HUDEP-2 (cell line): Measurements from ENCODE around the gene ZBTB7C.
A peak's percentile ranks its signal among the peaks of the same experiment; 100 is the strongest.

Experiments
- DNase-seq, 76 experiments: peaks; one replicate each; lab custom pipeline; 2025; ENCODE audit not compliant: unreplicated experiment in 76 of 76; lab: John Stamatoyannopoulos, UW

ZBTB7C gene

GRCh38 chr18:48176909-48177308 is 232.3 kb downstream of the ZBTB7C start:
- no peak for DNase-seq

DNA sequence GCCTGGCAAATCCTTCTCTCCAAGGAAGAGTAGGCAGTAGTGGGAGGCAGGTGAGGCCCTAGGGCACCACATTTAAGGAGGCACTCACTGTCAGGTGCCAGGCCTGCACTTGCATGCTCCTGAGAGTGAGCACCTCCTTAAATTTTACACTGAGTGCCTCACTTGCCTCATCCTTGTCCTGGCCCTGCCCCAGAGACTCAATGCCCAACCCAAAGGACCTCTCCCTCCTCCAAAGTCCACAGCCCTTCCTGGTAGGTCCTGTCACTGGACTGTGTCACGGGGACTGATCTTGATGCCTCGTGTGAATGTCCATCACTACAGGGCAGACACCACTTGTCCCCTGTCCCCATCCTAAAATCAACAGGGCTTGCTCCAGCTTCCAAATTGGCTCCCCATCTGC is 235.6 kb downstream of the ZBTB7C start:
- no peak for DNase-seq

DNA sequence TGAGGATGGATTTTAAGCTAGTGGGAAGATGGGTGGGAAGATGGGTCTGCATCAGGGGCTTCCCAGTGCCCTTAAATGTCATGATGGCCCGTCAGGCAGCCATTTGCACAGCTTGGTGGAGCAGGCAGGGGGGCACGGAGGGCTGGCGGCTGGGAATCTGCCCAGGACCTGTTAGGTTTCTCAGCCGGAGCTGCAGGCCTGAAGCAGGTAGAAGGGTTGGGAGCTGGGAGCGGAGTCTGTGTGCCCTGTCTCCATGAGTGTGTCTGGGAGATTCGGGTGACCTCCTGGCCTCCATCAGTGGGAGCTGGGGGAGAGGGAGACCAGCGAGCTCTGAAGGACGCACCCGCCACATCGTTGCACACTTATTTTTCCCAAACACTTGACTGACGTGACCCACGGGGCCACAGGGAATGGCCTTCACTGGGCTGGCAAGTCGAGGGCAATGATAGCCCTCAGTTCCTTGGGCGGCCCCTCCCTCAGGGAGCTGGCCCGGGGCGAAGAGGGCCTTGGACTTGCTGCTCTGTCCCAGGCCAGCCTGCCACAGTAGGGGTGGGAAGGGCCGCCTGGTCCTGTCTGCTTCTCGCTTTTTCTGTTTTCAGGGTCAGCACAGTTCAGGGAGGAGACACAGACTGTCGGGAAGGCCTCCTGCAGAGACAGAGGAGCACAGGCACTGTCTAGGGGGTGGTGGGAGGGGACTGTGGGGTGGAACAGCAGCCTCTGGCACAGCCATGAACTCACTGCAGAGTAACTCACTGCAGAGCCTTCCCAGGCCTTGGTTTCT is 236.8 kb downstream of the ZBTB7C start:
- no peak for DNase-seq

GRCh38 chr18:48171490-48172188 is 237.5 kb downstream of the ZBTB7C start:
- no peak for DNase-seq

- DNase-seq: no peak
These were observed 238.5 kb downstream of the ZBTB7C start for GRCh38 chr18:48170651-48171050.

DNA sequence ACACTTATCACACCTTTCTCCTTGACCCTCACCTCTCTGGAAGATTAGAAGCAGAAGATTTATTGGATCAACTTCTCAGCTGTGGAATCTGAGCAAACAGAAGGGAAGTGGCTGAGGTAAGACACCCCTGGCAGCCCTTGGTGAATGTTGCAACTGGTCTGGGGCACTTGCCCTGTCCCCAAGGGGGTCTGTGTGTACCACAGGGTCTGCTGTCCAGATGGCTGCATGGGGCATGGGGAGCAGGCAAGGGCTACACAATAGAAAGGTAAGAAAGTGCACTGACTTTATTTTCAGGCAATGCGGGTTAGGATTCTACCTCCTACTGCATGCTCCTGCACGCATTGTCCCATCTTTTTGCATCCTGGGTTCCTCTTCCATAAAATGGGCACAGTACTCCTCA is 240.3 kb downstream of the ZBTB7C start:
- DNase-seq: no peak

DNA sequence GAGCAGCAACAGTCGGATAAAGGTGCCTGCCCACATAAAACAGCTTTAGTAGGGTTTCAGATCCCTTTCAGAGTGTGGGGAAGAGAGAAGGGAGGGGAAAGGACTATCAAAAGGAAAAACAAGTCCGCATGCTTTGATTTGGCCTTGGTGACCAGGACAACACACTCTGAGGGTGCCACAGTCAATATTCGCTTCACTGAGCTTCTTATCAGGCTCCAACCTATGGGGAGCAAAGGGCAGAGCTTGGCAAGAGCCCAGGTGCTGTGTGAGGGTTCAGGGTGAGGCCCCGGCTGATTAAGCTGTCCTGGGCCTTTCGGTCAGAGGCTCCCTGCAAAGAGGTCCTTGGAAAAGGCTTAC is 241.3 kb downstream of the ZBTB7C start:
- peak in 40 of 76 experiments; percentile 2 to 66 (median 28) for DNase-seq

- DNase-seq: no peak
These were observed 242.8 kb downstream of the ZBTB7C start for GRCh38 chr18:48166336-48166875.

DNA sequence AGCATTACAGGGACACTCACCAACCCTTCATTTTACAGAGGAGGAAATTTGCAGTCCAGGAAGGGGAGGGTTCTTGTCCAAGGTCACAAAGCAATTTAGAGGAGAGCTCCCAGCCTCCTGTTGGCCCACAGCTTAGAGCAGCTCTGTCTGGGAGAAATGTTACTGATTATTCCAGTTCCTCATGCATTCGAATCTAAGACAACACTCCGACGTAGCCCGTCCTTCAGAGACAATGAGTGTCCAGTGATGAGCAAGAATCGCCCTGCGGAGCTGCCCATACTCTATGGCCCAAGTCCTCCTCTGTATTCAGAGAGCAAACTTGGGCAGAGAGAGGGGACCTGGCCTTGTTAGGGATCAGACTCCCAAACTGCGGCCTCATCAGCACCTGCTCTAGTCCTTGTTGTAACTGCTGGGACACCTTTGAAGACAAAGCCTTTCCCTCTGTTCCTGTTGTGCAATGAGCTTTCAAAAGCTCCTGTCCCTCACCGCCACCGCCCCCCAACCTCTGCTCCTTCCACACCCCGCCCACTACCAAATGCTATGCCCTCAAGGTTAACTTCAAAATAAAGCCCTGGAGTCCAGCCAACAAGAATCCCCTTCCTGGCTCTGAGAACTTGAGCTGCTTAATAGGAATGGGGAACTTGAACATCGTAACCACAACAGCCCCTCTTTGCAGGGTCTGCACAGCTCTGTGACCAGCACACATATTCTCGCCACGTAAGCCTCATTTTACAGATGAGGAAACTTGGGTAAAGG is 243.9 kb downstream of the ZBTB7C start:
- no peak for DNase-seq

DNA sequence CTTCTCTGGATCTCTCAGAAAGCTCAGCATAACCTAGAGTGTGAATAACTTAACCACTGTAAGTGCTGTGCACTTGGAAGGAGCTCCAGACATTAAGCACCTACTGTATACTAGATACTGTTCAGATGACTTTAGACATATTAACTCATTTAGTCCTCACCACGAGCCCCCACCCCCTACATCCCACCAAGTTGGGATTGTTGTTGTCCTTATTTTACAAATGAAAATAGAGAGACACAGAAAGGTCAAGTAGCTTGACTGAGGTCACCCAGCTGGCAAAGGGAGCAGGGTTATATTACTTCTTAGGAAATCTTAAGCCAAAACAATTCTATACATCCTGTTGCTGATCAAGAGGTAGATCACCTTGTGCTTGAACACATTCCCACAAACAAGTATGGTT is 244.5 kb downstream of the ZBTB7C start:
- DNase-seq: no peak

- no peak for DNase-seq
These were observed 245.1 kb downstream of the ZBTB7C start for GRCh38 chr18:48164116-48164515.

GRCh38 chr18:48163738-48164115 is 245.5 kb downstream of the ZBTB7C start:
- DNase-seq: no peak

- DNase-seq: no peak
These were observed 246.0 kb downstream of the ZBTB7C start for GRCh38 chr18:48162956-48163737.

GRCh38 chr18:48161911-48162698 is 247.1 kb downstream of the ZBTB7C start:
- peak in 31 of 76 experiments; percentile 10 to 78 (median 49) for DNase-seq

- peak in 60 of 76 experiments; percentile 1 to 78 (median 45) for DNase-seq
These were observed 247.8 kb downstream of the ZBTB7C start for GRCh38 chr18:48161191-48161910.

DNA sequence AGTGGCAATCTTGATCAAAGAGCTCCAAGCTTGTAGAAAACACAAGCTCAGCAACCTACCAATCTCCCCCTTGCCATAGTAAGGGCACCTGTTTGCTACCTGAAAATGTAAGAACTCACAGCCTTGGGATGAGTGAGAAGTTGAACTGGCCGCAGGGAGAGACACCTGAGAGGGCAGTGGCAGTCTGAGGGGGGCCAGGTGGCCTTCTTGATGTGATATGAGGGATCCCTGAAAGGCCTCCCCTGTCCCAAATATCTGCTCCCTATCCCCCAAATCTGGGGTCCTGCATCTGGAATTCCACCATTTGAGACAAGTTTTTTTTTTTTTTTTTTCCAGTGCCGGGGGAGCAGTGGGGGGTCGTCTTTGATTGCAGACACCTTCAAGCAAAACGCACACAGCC is 248.6 kb downstream of the ZBTB7C start:
- no peak for DNase-seq

- DNase-seq: no peak
These were observed 249.4 kb downstream of the ZBTB7C start for GRCh38 chr18:48159816-48160215.

DNA sequence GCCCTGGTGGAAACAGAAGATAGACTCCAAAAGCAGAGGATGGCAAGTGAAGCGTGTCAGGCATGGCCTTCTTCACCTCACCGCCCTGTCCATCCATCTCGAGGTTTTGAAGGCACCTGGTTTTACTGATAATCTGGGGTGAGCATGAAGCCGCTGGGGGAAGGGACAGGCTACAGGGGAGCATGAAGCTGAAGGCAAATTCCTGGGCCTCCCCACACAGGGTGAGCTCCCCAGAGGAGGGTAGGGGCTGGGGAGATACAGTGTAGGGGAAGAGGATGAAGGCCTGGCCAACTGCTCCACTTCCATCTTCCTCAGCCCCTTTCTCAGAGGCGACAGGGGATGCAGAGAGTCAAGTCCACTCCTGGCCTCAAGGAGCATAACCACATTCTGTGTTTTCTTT is 250.5 kb downstream of the ZBTB7C start:
- DNase-seq: no peak

- DNase-seq: no peak
These were observed 251.2 kb downstream of the ZBTB7C start for GRCh38 chr18:48157956-48158355.
